Upper lobe of left lung (tissue), 6 donors: ENCODE data around the gene SRL. TPM values are rescaled to one million over a fixed set of nuclear protein-coding genes. Genes with fewer than 3 reads are reported as not detected.
A peak's percentile ranks its signal among the peaks of the same experiment; 100 is the strongest.

Experiments
- ATAC-seq, 2 donors: fragments of 200-7000 bp; cut with Tn5 transposase; one replicate each; pipeline ENCODE4 v1.9.1; 2022; ENCODE audit warnings: mild to moderate bottlenecking in 2 of 2, moderate library complexity in 2 of 2; ENCODE audit not compliant: low FRiP score in 2 of 2
- DNase-seq, 2 donors: peaks; one replicate each; pipeline ENCODE4 v3.0.0-alpha.2; 2019 to 2020
- H3K27ac ChIP-seq, 4 donors: fragments of 200-600 bp; sonication (generic); one replicate each; pipeline ENCODE4 v1.5.1; 2016 to 2019
- H3K27me3 ChIP-seq, 4 donors: fragments of 200-600 bp; sonication (generic); one replicate each; pipeline ENCODE4 v1.5.1; 2017 to 2019
- H3K36me3 ChIP-seq, 4 donors: fragments of 200-600 bp; sonication (generic); one replicate each; pipeline ENCODE4 v1.5.1; 2016 to 2019
- H3K4me1 ChIP-seq, 4 donors: fragments of 200-600 bp; sonication (generic); one replicate each; pipeline ENCODE4 v1.5.1; 2018 to 2019
- H3K4me3 ChIP-seq, 4 donors: fragments of 200-600 bp; sonication (generic); one replicate each; pipeline ENCODE4 v1.5.1; 2017 to 2019; ENCODE audit warnings: mild to moderate bottlenecking in 2 of 4, moderate library complexity in 1 of 4
- H3K9me3 ChIP-seq, 4 donors: fragments of 200-600 bp; sonication (generic); one replicate each; pipeline ENCODE4 v1.5.1; 2018 to 2019
- CTCF ChIP-seq, 6 experiments: fragments of 450-650 bp in 4 of 6; fragments of 200-600 bp in 2 of 6; sonication (generic) in 2 of 6; IDR thresholded peaks; one replicate each; pipeline ENCODE4 v1.5.1; 2016 to 2019; ENCODE audit warnings: antibody characterized with exemption in 6 of 6
- EP300 ChIP-seq, 4 donors: sonication (generic); formaldehyde crosslinking; IDR thresholded peaks; one replicate each; pipeline ENCODE4 v1.5.1; 2017; ENCODE audit warnings: antibody characterized with exemption in 4 of 4, control low read depth in 2 of 4
- POLR2A ChIP-seq, 4 donors: fragments of 450-650 bp; IDR thresholded peaks; one replicate each; pipeline ENCODE4 v1.5.1; 2016 to 2017; ENCODE audit warnings: antibody characterized with exemption in 4 of 4, mild to moderate bottlenecking in 2 of 4
- POLR2AphosphoS5 ChIP-seq, 2 donors: sonication (generic); formaldehyde crosslinking; IDR thresholded peaks; one replicate each; pipeline ENCODE4 v1.5.1; 2017; ENCODE audit warnings: antibody characterized with exemption in 2 of 2
- WGBS, 2 donors: methylation state at CpG; one replicate each; pipeline ENCODE4 v1.1.5; 2017 to 2018; 5-methylcytosine and 5-hydroxymethylcytosine counted together
- total RNA-seq, 6 donors: library from RNA; depleted of rRNA in 4 of 6; stranded (reverse); fragments of >200 nt in 4 of 6; gene quantifications; one replicate each; pipeline versions ENCODE4 v1.1.0 to v1.2.1, GENCODE V29; 2016 to 2021
- donor health status: DM: no; HTN: no; CAD: no; lungs with moderate emphysema.
- donor health status: DM: no; HTN: yes; CAD: no; lungs with severe emphysema.

SRL gene
- 1 to 10 TPM in 1 of 6 donors, under 1 TPM in 2, not detected in 3; 0.30 to 1.1 (median 0.46) TPM for total RNA-seq

GRCh38 chr16:4241928-4242283 is at the start of gene SRL:
Gene SRL (minus strand): TSS chr16:4242080. CDS start chr16:4242067, 13 bp downstream.
- H3K9me3 ChIP-seq = no peaks in the 10 kb centered on the region
- ATAC-seq (no peak), DNase-seq (no peak)
- H3K4me1 ChIP-seq = peaks cover 0 to 12% (median 5%) of the 10 kb centered on the region in 4 donors
- H3K36me3 ChIP-seq = no peaks in the 10 kb centered on the region
- H3K4me3 ChIP-seq = no peak within 1 kb of the TSS
- no peaks in the 10 kb centered on the region for H3K27me3 ChIP-seq
- no peak within 1 kb of the TSS for H3K27ac ChIP-seq
- TF ChIP-seq POLR2AphosphoS5 (IDR thresholded peaks at IDR 0.05) = no peak
- TF ChIP-seq POLR2A (IDR thresholded peaks at IDR 0.05) = no peak
- no peak for TF ChIP-seq EP300 (IDR thresholded peaks at IDR 0.05)
- no peak for TF ChIP-seq CTCF (IDR thresholded peaks at IDR 0.05)
- WGBS, 2 donors = 65 to 70% methylated on average over 9 to 11 of the region's 12 CpGs

GRCh38 chr16:4290236-4290830 is 48.5 kb upstream of the SRL start:
- peak overlapping the region; percentile 35 to 76 (median 72) for H3K27ac ChIP-seq

GRCh38 chr16:4288148-4288921 is 46.5 kb upstream of the SRL start:
- no peaks in the 10 kb centered on the region for H3K27me3 ChIP-seq
- DNase-seq (peak; percentile 80 to 94), ATAC-seq (peak; percentile 84)
- TF ChIP-seq POLR2A (IDR thresholded peaks at IDR 0.05) (no peak), CTCF (IDR thresholded peaks at IDR 0.05) (peak; percentile 88 to 95 (median 92)), POLR2AphosphoS5 (IDR thresholded peaks at IDR 0.05) (peak in 1 of 2 donors; percentile 5), EP300 (IDR thresholded peaks at IDR 0.05) (no peak)
- H3K9me3 ChIP-seq = no peaks in the 10 kb centered on the region
- H3K27ac ChIP-seq = peak overlapping the region in 1 of 4 donors; percentile 31
- 14 to 15% methylated on average over 18 to 19 of the region's 22 CpGs for WGBS, 2 donors
- no peak overlapping the region for H3K4me3 ChIP-seq
- H3K4me1 ChIP-seq = peaks cover 18 to 28% (median 24%) of the 10 kb centered on the region in 4 donors
- no peaks in the 10 kb centered on the region for H3K36me3 ChIP-seq

More at GRCh38 chr16:4290236-4290830, 48.5 kb upstream of the SRL start:
- H3K4me3 ChIP-seq = no peak overlapping the region
- no peaks in the 10 kb centered on the region for H3K36me3 ChIP-seq
- no peaks in the 10 kb centered on the region for H3K27me3 ChIP-seq
- H3K4me1 ChIP-seq = peaks cover 30 to 42% (median 35%) of the 10 kb centered on the region in 4 donors
- WGBS, 2 donors = 38 to 51% methylated on average over 8 of the region's 8 CpGs
- H3K9me3 ChIP-seq = no peaks in the 10 kb centered on the region
- TF ChIP-seq EP300 (IDR thresholded peaks at IDR 0.05) (peak in 2 of 4 donors; percentile 77 to 79), POLR2A (IDR thresholded peaks at IDR 0.05) (no peak), CTCF (IDR thresholded peaks at IDR 0.05) (peak in 5 of 6 experiments; percentile 16 to 66 (median 32)), POLR2AphosphoS5 (IDR thresholded peaks at IDR 0.05) (peak; percentile 65 to 66)
- ATAC-seq (peak; percentile 28 to 78), DNase-seq (peak in 1 of 2 donors; percentile 85)

- no peaks in the 10 kb centered on the region for H3K36me3 ChIP-seq
- WGBS, 2 donors = 84 to 98% methylated on average over 4 to 10 of the region's 10 CpGs
- no peaks in the 10 kb centered on the region for H3K9me3 ChIP-seq
- H3K27me3 ChIP-seq = no peaks in the 10 kb centered on the region
- DNase-seq = no peak
- no peak overlapping the region for H3K27ac ChIP-seq
- no peak for ATAC-seq
- peaks cover 10 to 15% (median 10%) of the 10 kb centered on the region in 4 donors for H3K4me1 ChIP-seq
- TF ChIP-seq POLR2A (IDR thresholded peaks at IDR 0.05) (no peak), EP300 (IDR thresholded peaks at IDR 0.05) (no peak), POLR2AphosphoS5 (IDR thresholded peaks at IDR 0.05) (no peak), CTCF (IDR thresholded peaks at IDR 0.05) (no peak)
- H3K4me3 ChIP-seq = no peak overlapping the region
Observed at GRCh38 chr16:4285167-4285566, 43.3 kb upstream of the SRL start.
